ENCODE data around the gene S100A5.

GRCh38 chr1:153494976-153495535 is 45.7 kb downstream of the S100A5 start:
- TF ChIP-seq MAX (IDR thresholded peaks at IDR 0.05) (no peak), POLR2AphosphoS5 (IDR thresholded peaks at IDR 0.05; ENCODE audit: low read depth, low read length) (no peak)
